ENCODE results near the gene KLF11. TPM values are rescaled to one million over a fixed set of nuclear protein-coding genes. Genes with fewer than 3 reads are reported as not detected.
A peak's percentile ranks its signal among the peaks of the same experiment; 100 is the strongest.

Gene KLF11
- total RNA-seq, 2 donors from 2014 or later, result 18.8 to 30.6 TPM

DNA sequence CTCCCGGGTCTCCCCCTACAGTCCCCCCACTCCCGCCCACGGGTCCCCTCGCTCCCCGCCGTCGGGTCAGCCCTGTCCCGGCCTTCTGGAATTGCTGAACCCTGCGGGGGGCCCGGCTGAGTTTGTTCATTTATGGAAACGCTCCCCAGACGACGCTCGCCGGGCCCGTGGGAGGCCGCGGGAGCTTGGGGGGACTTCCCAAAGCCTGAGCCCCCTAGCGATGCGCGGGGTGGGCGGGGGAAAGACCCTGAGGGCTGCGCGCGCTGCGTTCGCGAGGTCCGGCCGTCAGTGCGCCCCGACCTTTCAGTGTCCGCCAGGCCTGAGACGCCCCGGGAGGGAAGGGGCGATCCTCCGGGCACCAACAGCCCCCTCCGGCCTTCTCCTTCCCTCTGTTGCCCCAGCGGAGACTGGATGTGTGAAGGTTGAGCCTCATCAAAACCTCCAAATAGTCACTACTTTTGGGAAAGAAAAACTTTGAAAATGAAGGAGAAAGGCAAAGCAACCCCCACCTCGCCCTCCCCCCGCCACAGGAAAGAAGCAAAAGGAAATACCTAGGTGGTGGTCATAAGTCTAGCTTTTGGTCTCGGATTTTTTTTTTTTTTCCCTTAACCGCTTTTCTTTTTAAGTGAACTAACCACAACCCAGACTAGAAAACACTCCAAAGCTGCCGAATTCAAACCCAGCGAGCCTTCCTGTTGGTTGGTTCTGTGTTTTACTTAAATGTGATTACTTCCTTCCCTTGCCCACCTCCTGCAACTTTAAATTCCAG, 37.4 kb downstream of the KLF11 start:
- Histone ChIP-seq H3K27me3 (no peaks in the 10 kb centered on the region), H3K36me3 (no peaks in the 10 kb centered on the region), H3K4me1 (peaks cover 0 to 22% of the 10 kb centered on the region in 2 donors), H3K27ac (no peak overlapping the region), H3K9me3 (no peaks in the 10 kb centered on the region), H3K4me3 (peak overlapping the region; percentile 52 to 66)
- TF ChIP-seq, protein P1, sequence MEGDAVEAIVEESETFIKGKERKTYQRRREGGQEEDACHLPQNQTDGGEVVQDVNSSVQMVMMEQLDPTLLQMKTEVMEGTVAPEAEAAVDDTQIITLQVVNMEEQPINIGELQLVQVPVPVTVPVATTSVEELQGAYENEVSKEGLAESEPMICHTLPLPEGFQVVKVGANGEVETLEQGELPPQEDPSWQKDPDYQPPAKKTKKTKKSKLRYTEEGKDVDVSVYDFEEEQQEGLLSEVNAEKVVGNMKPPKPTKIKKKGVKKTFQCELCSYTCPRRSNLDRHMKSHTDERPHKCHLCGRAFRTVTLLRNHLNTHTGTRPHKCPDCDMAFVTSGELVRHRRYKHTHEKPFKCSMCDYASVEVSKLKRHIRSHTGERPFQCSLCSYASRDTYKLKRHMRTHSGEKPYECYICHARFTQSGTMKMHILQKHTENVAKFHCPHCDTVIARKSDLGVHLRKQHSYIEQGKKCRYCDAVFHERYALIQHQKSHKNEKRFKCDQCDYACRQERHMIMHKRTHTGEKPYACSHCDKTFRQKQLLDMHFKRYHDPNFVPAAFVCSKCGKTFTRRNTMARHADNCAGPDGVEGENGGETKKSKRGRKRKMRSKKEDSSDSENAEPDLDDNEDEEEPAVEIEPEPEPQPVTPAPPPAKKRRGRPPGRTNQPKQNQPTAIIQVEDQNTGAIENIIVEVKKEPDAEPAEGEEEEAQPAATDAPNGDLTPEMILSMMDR (IDR thresholded peaks at IDR 0.05), result no peak
- no peak for DNase-seq (ENCODE audit: low spot score)

DNA sequence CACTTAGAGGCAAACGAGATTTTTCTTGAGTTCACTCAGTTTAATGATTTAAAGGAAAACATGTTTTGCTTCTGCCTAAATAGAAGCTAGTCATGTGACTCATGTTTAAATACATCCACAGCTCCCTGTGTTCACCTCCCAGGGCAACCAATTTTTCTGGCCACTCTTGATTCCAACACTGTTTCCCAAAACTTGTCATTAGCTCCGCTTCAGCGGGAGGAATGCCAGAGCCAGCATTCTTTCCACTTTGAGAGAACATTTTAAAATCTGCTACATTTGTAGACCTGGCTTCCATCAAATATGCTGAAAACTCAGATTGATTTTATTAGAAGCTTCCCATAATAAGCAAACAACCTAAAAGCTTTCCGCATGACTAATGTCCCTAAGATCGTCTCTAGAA, 39.7 kb downstream of the KLF11 start:
- Histone ChIP-seq H3K4me1 (peaks cover 0 to 22% of the 10 kb centered on the region in 2 donors), H3K36me3 (no peaks in the 10 kb centered on the region), H3K4me3 (no peak overlapping the region), H3K27ac (no peak overlapping the region), H3K27me3 (no peaks in the 10 kb centered on the region), H3K9me3 (no peaks in the 10 kb centered on the region)
- TF ChIP-seq, protein P1 (IDR thresholded peaks at IDR 0.05), result no peak
- DNase-seq (ENCODE audit: low spot score), result no peak

DNA sequence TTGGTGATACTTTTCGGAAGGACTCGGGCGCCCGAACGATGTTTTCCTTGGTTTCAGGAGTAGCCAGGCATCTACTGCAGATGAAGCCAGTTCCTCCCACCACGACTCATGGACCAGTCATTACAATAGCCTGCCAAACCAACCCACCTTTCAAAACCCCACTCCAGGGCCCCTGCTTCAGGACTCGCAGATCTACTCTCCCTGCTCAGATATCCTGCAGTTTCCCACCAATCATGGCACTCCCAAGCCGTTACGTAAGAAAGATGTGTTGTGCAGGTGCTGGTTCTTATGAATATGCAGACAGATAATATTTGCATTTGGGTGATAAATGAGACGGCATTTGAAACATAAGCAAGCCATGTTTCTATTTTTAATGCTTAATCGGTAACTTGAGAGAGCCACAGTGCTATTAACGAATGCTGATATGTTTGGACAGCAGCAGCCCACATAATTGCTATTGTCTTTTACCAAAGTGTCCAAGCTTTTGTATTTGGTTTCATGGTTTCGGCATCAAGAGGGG, 40.4 kb downstream of the KLF11 start:
- no peaks in the 10 kb centered on the region for H3K9me3 ChIP-seq
- peaks cover 0 to 17% of the 10 kb centered on the region in 2 donors for H3K4me1 ChIP-seq
- no peaks in the 10 kb centered on the region for H3K36me3 ChIP-seq
- DNase-seq (ENCODE audit: low spot score), result no peak
- no peaks in the 10 kb centered on the region for H3K27me3 ChIP-seq
- no peak overlapping the region for H3K27ac ChIP-seq
- TF ChIP-seq, protein P1 (IDR thresholded peaks at IDR 0.05), result no peak
- no peak overlapping the region for H3K4me3 ChIP-seq

DNA sequence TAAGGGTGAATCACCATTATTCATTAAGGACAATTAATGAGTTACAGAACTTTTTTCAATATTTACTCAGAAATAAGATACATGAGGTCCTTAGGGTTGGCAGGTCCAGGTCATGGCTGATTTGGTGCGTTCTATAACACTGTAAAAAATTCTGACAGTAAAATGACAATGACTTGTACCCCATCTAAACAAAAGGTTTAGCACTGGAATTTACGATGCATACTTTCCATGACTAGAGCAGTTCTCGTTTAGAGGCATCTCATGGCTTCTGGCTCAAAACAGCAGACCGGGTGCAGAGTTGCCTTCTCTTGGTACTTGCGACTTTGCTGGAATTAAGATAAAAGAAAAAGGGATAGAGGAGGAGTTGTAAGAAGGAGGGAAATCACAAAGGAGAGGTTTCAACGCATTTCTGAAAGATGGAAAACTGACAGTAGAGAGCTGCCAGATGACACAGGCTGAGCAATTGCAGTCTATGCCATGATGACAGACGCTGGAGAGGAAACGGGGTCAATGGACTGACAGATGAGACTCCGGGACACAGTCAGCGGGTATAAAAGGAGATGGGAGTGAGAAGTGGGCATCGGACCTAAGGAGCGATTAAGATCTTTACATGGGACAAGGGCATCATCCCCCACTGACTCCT, 41.0 kb downstream of the KLF11 start:
- Histone ChIP-seq H3K27me3 (no peaks in the 10 kb centered on the region), H3K27ac (no peak overlapping the region), H3K4me1 (peaks cover 0 to 11% of the 10 kb centered on the region in 2 donors), H3K9me3 (no peaks in the 10 kb centered on the region), H3K4me3 (no peak overlapping the region), H3K36me3 (no peaks in the 10 kb centered on the region)
- no peak for DNase-seq (ENCODE audit: low spot score)
- TF ChIP-seq, protein P1 (IDR thresholded peaks at IDR 0.05), result no peak

DNA sequence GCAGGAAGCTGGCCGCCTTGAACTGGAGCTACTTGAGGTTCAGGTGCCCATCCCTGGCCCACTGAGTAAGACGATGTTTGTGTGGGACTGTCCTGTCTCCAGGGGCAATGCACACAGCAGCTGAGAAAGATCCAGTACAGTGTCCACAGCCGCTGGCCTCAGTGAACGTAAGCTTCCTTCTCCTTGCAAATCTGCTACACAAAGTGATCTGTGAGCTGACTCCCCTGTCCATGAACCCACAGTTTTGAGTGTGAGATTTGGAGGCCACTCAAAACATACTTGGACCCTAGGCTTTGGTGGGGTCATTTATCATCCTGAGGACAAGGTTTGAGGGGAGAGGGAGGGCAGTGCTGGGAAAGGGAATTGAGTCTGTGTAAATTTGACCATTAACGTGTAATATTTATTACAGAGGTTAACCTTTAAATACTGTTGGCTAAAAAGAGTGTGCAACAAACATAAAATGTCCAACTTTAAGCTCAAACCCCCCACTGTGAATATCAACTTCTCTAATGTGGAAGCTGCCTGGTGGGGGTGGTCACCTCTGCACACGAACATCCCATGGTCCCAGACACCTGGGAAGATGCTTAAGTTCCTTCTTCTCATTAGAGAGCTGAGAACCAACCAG, 41.8 kb downstream of the KLF11 start:
- TF ChIP-seq, protein P1 (IDR thresholded peaks at IDR 0.05), result no peak
- Histone ChIP-seq H3K36me3 (no peaks in the 10 kb centered on the region), H3K9me3 (no peaks in the 10 kb centered on the region), H3K27ac (no peak overlapping the region), H3K27me3 (no peaks in the 10 kb centered on the region), H3K4me1 (peaks cover 0 to 10% of the 10 kb centered on the region in 2 donors), H3K4me3 (no peak overlapping the region)
- DNase-seq (ENCODE audit: low spot score), result no peak
